Endodermal cell (in vitro differentiated cells): ENCODE data around the gene REX1BD. TPM values are rescaled to one million over a fixed set of nuclear protein-coding genes. Genes with fewer than 3 reads are reported as not detected.

Experiments used
- DNase-seq: peaks from one replicate; pipeline ENCODE4 v3.0.0-alpha.2; 2017
- H3K27ac ChIP-seq: 2 replicates; pipeline ENCODE4 v1.5.1; 2013; ENCODE audit warnings: mild to moderate bottlenecking, low read depth, low read length, moderate library complexity
- H3K27me3 ChIP-seq: 2 replicates; pipeline ENCODE4 v1.6.1; 2013; ENCODE audit warnings: mild to moderate bottlenecking, low read length, moderate library complexity; ENCODE audit not compliant: insufficient read depth, control insufficient read depth, poor library complexity, severe bottlenecking
- H3K36me3 ChIP-seq: 2 replicates; pipeline ENCODE4 v1.7.0; 2013; ENCODE audit warnings: mild to moderate bottlenecking, low read length, moderate library complexity; ENCODE audit not compliant: control insufficient read depth, insufficient read depth
- H3K4me1 ChIP-seq: one replicate; pipeline ENCODE4 v1.7.0; 2013; ENCODE audit warnings: low read length; ENCODE audit not compliant: control insufficient read depth, insufficient read depth
- H3K4me3 ChIP-seq: 2 replicates; pipeline ENCODE4 v1.5.1; 2013; ENCODE audit warnings: mild to moderate bottlenecking, low read length, moderate library complexity
- H3K9ac ChIP-seq: 2 replicates; pipeline ENCODE4 v1.6.1; 2013; ENCODE audit warnings: mild to moderate bottlenecking, low read length, moderate library complexity; ENCODE audit not compliant: poor library complexity, severe bottlenecking; ENCODE audit errors: extremely low read depth
- H3K9me3 ChIP-seq: 2 replicates; pipeline ENCODE4 v1.6.1; 2013; ENCODE audit warnings: mild to moderate bottlenecking, low read length, moderate library complexity; ENCODE audit not compliant: control insufficient read depth
- H3K27ac Mint-ChIP-seq: 2 replicates; pipeline ENCODE4 v1.8.0; 2020; ENCODE audit warnings: mixed read lengths
- H3K27me3 Mint-ChIP-seq: 2 replicates; pipeline ENCODE4 v1.8.0; 2021; ENCODE audit warnings: mild to moderate bottlenecking, mixed read lengths; ENCODE audit not compliant: insufficient read depth
- H3K36me3 Mint-ChIP-seq: 2 replicates; pipeline ENCODE4 v1.8.0; 2020; ENCODE audit warnings: low read depth, mixed read lengths
- H3K4me1 Mint-ChIP-seq: 2 replicates; pipeline ENCODE4 v1.8.0; 2020; ENCODE audit warnings: mixed read lengths
- H3K4me3 Mint-ChIP-seq: 2 replicates; pipeline ENCODE4 v1.8.0; 2020; ENCODE audit warnings: mild to moderate bottlenecking, moderate library complexity, mixed read lengths
- H3K9me3 Mint-ChIP-seq: 2 replicates; pipeline ENCODE4 v1.8.0; 2020; ENCODE audit warnings: mild to moderate bottlenecking, mixed read lengths
- CTCF ChIP-seq: fragments of 200-600 bp; sonication (generic); conservative IDR thresholded peaks from 2 replicates; pipeline ENCODE4 v1.5.0; 2021; ENCODE audit warnings: antibody characterized with exemption, mild to moderate bottlenecking
- WGBS, 2 experiments: methylation state at CpG; one replicate each; pipeline versions ENCODE4 v1.1.5 to v1.1.7; 2013; ENCODE audit warnings: missing lambda C conversion rate in 2 of 2, mixed read lengths in 1 of 2; ENCODE audit not compliant: insufficient coverage in 1 of 2, insufficient read length in 1 of 2; 5-methylcytosine and 5-hydroxymethylcytosine counted together
- total RNA-seq, 2 donors: library from RNA; stranded (reverse); fragmentation: NEBNext Ultra II Directional in 1 of 2; extraction: Animal tissue kit (Norgen Biotek cat#: 25700) in 1 of 2; gene quantifications; 2 replicates in 1 of 2; 3 replicates in 1 of 2; pipeline ENCODE4 v1.2.1, GENCODE V29; 2021

The REX1BD gene
- total RNA-seq, 2 donors from 2014 or later = 76.9 to 83.9 TPM

- H3K27ac Mint-ChIP-seq = no peak overlapping the region
- H3K9me3 Mint-ChIP-seq = no peaks in the 10 kb centered on the region
- H3K4me1 Mint-ChIP-seq = peaks cover 17% of the 10 kb centered on the region
- Histone ChIP-seq H3K9me3 (no peaks in the 10 kb centered on the region), H3K9ac (no peak overlapping the region), H3K27me3 (peaks cover 74% of the 10 kb centered on the region), H3K36me3 (no peaks in the 10 kb centered on the region), H3K27ac (no peak overlapping the region), H3K4me1 (peaks cover 6% of the 10 kb centered on the region), H3K4me3 (no peak overlapping the region)
- H3K36me3 Mint-ChIP-seq = no peaks in the 10 kb centered on the region
- no peak for TF ChIP-seq CTCF
- peaks cover 84% of the 10 kb centered on the region for H3K27me3 Mint-ChIP-seq
- peak; percentile 62 for DNase-seq
- peak overlapping the region; percentile 52 for H3K4me3 Mint-ChIP-seq
- WGBS, 2 experiments = 25 to 33% methylated on average over 4 to 23 of the region's 23 CpGs
Measured at GRCh38 chr19:18613589-18614234, 25.1 kb downstream of the REX1BD start.

GRCh38 chr19:18616023-18616422 is 27.4 kb downstream of the REX1BD start:
- H3K27me3 ChIP-seq = peaks cover 52% of the 10 kb centered on the region
- no peaks in the 10 kb centered on the region for H3K4me1 ChIP-seq
- no peaks in the 10 kb centered on the region for H3K36me3 ChIP-seq
- H3K27ac ChIP-seq = no peak overlapping the region
- Mint-ChIP-seq H3K27me3 (peaks cover 63% of the 10 kb centered on the region), H3K9me3 (no peaks in the 10 kb centered on the region), H3K4me1 (peaks cover 7% of the 10 kb centered on the region), H3K4me3 (no peak overlapping the region), H3K36me3 (no peaks in the 10 kb centered on the region), H3K27ac (no peak overlapping the region)
- no peaks in the 10 kb centered on the region for H3K9me3 ChIP-seq
- no peak overlapping the region for H3K4me3 ChIP-seq
- no peak overlapping the region for H3K9ac ChIP-seq
- 85 to 91% methylated on average over 2 to 3 of the region's 3 CpGs for WGBS, 2 experiments
- no peak for DNase-seq
- no peak for TF ChIP-seq CTCF

GRCh38 chr19:18617562-18617961 is 29.0 kb downstream of the REX1BD start:
- H3K27me3 ChIP-seq = peaks cover 37% of the 10 kb centered on the region
- TF ChIP-seq CTCF = no peak
- H3K4me1 ChIP-seq = no peaks in the 10 kb centered on the region

More at GRCh38 chr19:18617562-18617961, 29.0 kb downstream of the REX1BD start:
- Mint-ChIP-seq H3K9me3 (no peaks in the 10 kb centered on the region), H3K36me3 (no peaks in the 10 kb centered on the region), H3K4me1 (peaks cover 4% of the 10 kb centered on the region), H3K27me3 (peaks cover 50% of the 10 kb centered on the region), H3K4me3 (no peak overlapping the region), H3K27ac (no peak overlapping the region)
- Histone ChIP-seq H3K27ac (no peak overlapping the region), H3K9me3 (no peaks in the 10 kb centered on the region), H3K9ac (no peak overlapping the region), H3K4me3 (no peak overlapping the region), H3K36me3 (no peaks in the 10 kb centered on the region)
- DNase-seq = no peak
